Rectal smooth muscle tissue (tissue), 1 donor: ENCODE results near the gene LRMDA.

ENCODE experiments used
- H3K27ac ChIP-seq: one replicate; pipeline ENCODE4 v1.7.0; 2013; ENCODE audit warnings: low read depth, low read length, inconsistent platforms
- H3K27me3 ChIP-seq: one replicate; pipeline ENCODE4 v1.7.0; 2013; ENCODE audit warnings: low read length; ENCODE audit not compliant: control insufficient read depth, insufficient read depth
- H3K36me3 ChIP-seq: one replicate; pipeline ENCODE4 v1.7.0; 2013; ENCODE audit warnings: low read length; ENCODE audit not compliant: control insufficient read depth, insufficient read depth
- H3K4me1 ChIP-seq: one replicate; pipeline ENCODE4 v1.7.0; 2013; ENCODE audit warnings: low read length; ENCODE audit not compliant: control insufficient read depth, insufficient read depth
- H3K4me3 ChIP-seq: one replicate; pipeline ENCODE4 v1.7.0; 2013; ENCODE audit warnings: low read length
- H3K9ac ChIP-seq: one replicate; pipeline ENCODE4 v1.7.0; 2013; ENCODE audit warnings: low read length

LRMDA gene

GRCh38 chr10:76085002-76085816 lies 653.8 kb downstream of the LRMDA start:
- no peaks in the 10 kb centered on the region for H3K36me3 ChIP-seq
- no peak overlapping the region for H3K4me3 ChIP-seq
- no peak overlapping the region for H3K9ac ChIP-seq
- peaks cover 11% of the 10 kb centered on the region for H3K4me1 ChIP-seq
- H3K27me3 ChIP-seq: no peaks in the 10 kb centered on the region
- H3K27ac ChIP-seq: no peak overlapping the region

- Histone ChIP-seq H3K4me1 (peaks cover 11% of the 10 kb centered on the region), H3K36me3 (no peaks in the 10 kb centered on the region), H3K27ac (peak overlapping the region; percentile 80), H3K27me3 (no peaks in the 10 kb centered on the region), H3K9ac (no peak overlapping the region), H3K4me3 (no peak overlapping the region)
Observed at GRCh38 chr10:76085817-76086167, 654.4 kb downstream of the LRMDA start.

GRCh38 chr10:76086170-76086760 lies 654.8 kb downstream of the LRMDA start:
- no peaks in the 10 kb centered on the region for H3K36me3 ChIP-seq
- no peak overlapping the region for H3K9ac ChIP-seq
- H3K27me3 ChIP-seq: no peaks in the 10 kb centered on the region
- H3K27ac ChIP-seq: peak overlapping the region; percentile 80
- H3K4me3 ChIP-seq: no peak overlapping the region
- peaks cover 11% of the 10 kb centered on the region for H3K4me1 ChIP-seq

GRCh38 chr10:76086761-76087639 lies 655.6 kb downstream of the LRMDA start:
- Histone ChIP-seq H3K9ac (no peak overlapping the region), H3K27ac (peak overlapping the region; percentile 80), H3K27me3 (no peaks in the 10 kb centered on the region), H3K4me3 (no peak overlapping the region), H3K4me1 (peaks cover 11% of the 10 kb centered on the region), H3K36me3 (no peaks in the 10 kb centered on the region)

GRCh38 chr10:76088008-76088407 lies 656.6 kb downstream of the LRMDA start:
- Histone ChIP-seq H3K27ac (no peak overlapping the region), H3K4me3 (no peak overlapping the region), H3K27me3 (no peaks in the 10 kb centered on the region), H3K36me3 (no peaks in the 10 kb centered on the region), H3K4me1 (peaks cover 11% of the 10 kb centered on the region), H3K9ac (no peak overlapping the region)

- H3K27ac ChIP-seq: no peak overlapping the region
- no peaks in the 10 kb centered on the region for H3K36me3 ChIP-seq
- H3K4me3 ChIP-seq: no peak overlapping the region
- no peaks in the 10 kb centered on the region for H3K27me3 ChIP-seq
- H3K4me1 ChIP-seq: peaks cover 11% of the 10 kb centered on the region
- H3K9ac ChIP-seq: no peak overlapping the region
Observed at GRCh38 chr10:76088980-76089379, 657.6 kb downstream of the LRMDA start.

GRCh38 chr10:76089556-76090180 lies 658.2 kb downstream of the LRMDA start:
- H3K4me1 ChIP-seq: peaks cover 11% of the 10 kb centered on the region
- H3K4me3 ChIP-seq: no peak overlapping the region
- H3K27ac ChIP-seq: no peak overlapping the region
- H3K27me3 ChIP-seq: no peaks in the 10 kb centered on the region
- H3K36me3 ChIP-seq: no peaks in the 10 kb centered on the region
- no peak overlapping the region for H3K9ac ChIP-seq

- H3K36me3 ChIP-seq: no peaks in the 10 kb centered on the region
- H3K4me3 ChIP-seq: no peak overlapping the region
- no peak overlapping the region for H3K27ac ChIP-seq
- H3K27me3 ChIP-seq: no peaks in the 10 kb centered on the region
- H3K4me1 ChIP-seq: no peaks in the 10 kb centered on the region
- H3K9ac ChIP-seq: no peak overlapping the region
Observed at GRCh38 chr10:76091926-76092325, 660.5 kb downstream of the LRMDA start.

GRCh38 chr10:76106611-76107010 lies 675.2 kb downstream of the LRMDA start:
- Histone ChIP-seq H3K4me3 (no peak overlapping the region), H3K4me1 (no peaks in the 10 kb centered on the region), H3K27me3 (no peaks in the 10 kb centered on the region), H3K36me3 (no peaks in the 10 kb centered on the region), H3K27ac (no peak overlapping the region), H3K9ac (no peak overlapping the region)

- no peaks in the 10 kb centered on the region for H3K4me1 ChIP-seq
- no peaks in the 10 kb centered on the region for H3K36me3 ChIP-seq
- H3K27ac ChIP-seq: no peak overlapping the region
- no peak overlapping the region for H3K9ac ChIP-seq
- no peak overlapping the region for H3K4me3 ChIP-seq
- no peaks in the 10 kb centered on the region for H3K27me3 ChIP-seq
Observed at GRCh38 chr10:76108563-76109359, 677.3 kb downstream of the LRMDA start.

- Histone ChIP-seq H3K27me3 (no peaks in the 10 kb centered on the region), H3K9ac (no peak overlapping the region), H3K4me1 (no peaks in the 10 kb centered on the region), H3K27ac (no peak overlapping the region), H3K36me3 (no peaks in the 10 kb centered on the region), H3K4me3 (no peak overlapping the region)
Observed at GRCh38 chr10:76111404-76111803, 680.0 kb downstream of the LRMDA start.
